CD8-positive, alpha-beta memory T cell (primary cell): ENCODE results near the gene MGAT3. TPM values are rescaled to one million over a fixed set of nuclear protein-coding genes. Genes with fewer than 3 reads are reported as not detected.

Experiments used
- CTCF ChIA-PET: fragments of 350-600 bp; sonication (Branson Sonifier 250); formaldehyde crosslinking; loops from one replicate; lab custom pipeline; 2021; ENCODE audit warnings: antibody characterized with exemption; lab: Charles Lee
- POLR2A ChIA-PET: fragments of 350-600 bp; sonication (Branson Sonifier 250); formaldehyde crosslinking; loops from one replicate; lab custom pipeline; 2021; ENCODE audit warnings: antibody characterized with exemption; lab: Charles Lee
- DNase-seq, 5 donors: peaks; one replicate each; pipeline versions ENCODE4 v3.0.0 to v3.0.0-alpha.2; 2020 to 2022; ENCODE audit warnings: mixed read lengths in 1 of 5
- H3K27ac ChIP-seq: one replicate; pipeline ENCODE4 v1.7.0; 2013; ENCODE audit warnings: low read depth, mild to moderate bottlenecking, low read length, moderate library complexity
- H3K27me3 ChIP-seq: 2 replicates; pipeline ENCODE4 v1.7.0; 2013; ENCODE audit warnings: low read length, mild to moderate bottlenecking; ENCODE audit not compliant: insufficient read depth, poor library complexity, severe bottlenecking
- H3K36me3 ChIP-seq: 2 replicates; pipeline ENCODE4 v1.7.0; 2013; ENCODE audit warnings: mild to moderate bottlenecking, low read length, moderate library complexity; ENCODE audit not compliant: insufficient read depth
- H3K4me1 ChIP-seq: 2 replicates; pipeline ENCODE4 v1.7.0; 2013; ENCODE audit warnings: mild to moderate bottlenecking, low read length, moderate library complexity; ENCODE audit not compliant: insufficient read depth
- H3K4me3 ChIP-seq: 2 replicates; pipeline ENCODE4 v1.7.0; 2013; ENCODE audit warnings: mild to moderate bottlenecking, low read length
- H3K9me3 ChIP-seq: 2 replicates; pipeline ENCODE4 v1.7.0; 2013; ENCODE audit warnings: mild to moderate bottlenecking, low read length
- H3K27ac Mint-ChIP-seq, 8 donors: one replicate each; pipeline ENCODE4 v1.8.0; 2020 to 2021; ENCODE audit warnings: mixed read lengths in 8 of 8, mild to moderate bottlenecking in 6 of 8, inconsistent platforms in 3 of 8, moderate library complexity in 3 of 8
- H3K27me3 Mint-ChIP-seq, 2 donors: one replicate each; pipeline ENCODE4 v1.8.0; 2020 to 2021; ENCODE audit warnings: mixed read lengths in 2 of 2, mild to moderate bottlenecking in 1 of 2, moderate library complexity in 1 of 2
- H3K36me3 Mint-ChIP-seq, 3 donors: one replicate each; pipeline ENCODE4 v1.8.0; 2020 to 2021; ENCODE audit warnings: mixed read lengths in 3 of 3, inconsistent platforms in 1 of 3, mild to moderate bottlenecking in 1 of 3
- H3K4me1 Mint-ChIP-seq, 3 donors: one replicate each; pipeline ENCODE4 v1.8.0; 2020 to 2021; ENCODE audit warnings: mixed read lengths in 3 of 3, inconsistent platforms in 1 of 3, mild to moderate bottlenecking in 1 of 3
- H3K4me3 Mint-ChIP-seq, 7 donors: one replicate each; pipeline ENCODE4 v1.8.0; 2020 to 2021; ENCODE audit warnings: mixed read lengths in 7 of 7, mild to moderate bottlenecking in 6 of 7, moderate library complexity in 4 of 7, inconsistent platforms in 2 of 7
- H3K9me3 Mint-ChIP-seq, 5 donors: one replicate each; pipeline ENCODE4 v1.8.0; 2020 to 2022; ENCODE audit warnings: mixed read lengths in 5 of 5, mild to moderate bottlenecking in 3 of 5, moderate library complexity in 2 of 5, inconsistent platforms in 1 of 5
- polyA plus RNA-seq: library from polyadenylated mRNA; unstranded; fragments of 300-500 nt; fragmentation: Illumina TruSeq; gene quantifications from one replicate; pipeline ENCODE4 v1.2.3, GENCODE V29; 2021
- total RNA-seq, 2 experiments: library from RNA; stranded (reverse); gene quantifications; one replicate each; pipeline ENCODE4 v1.2.3, GENCODE V29; 2021

The MGAT3 gene
- total and polyA plus RNA-seq, 3 experiments from 2014 or later = 0.03 to 0.37 (median 0.27) TPM

DNA sequence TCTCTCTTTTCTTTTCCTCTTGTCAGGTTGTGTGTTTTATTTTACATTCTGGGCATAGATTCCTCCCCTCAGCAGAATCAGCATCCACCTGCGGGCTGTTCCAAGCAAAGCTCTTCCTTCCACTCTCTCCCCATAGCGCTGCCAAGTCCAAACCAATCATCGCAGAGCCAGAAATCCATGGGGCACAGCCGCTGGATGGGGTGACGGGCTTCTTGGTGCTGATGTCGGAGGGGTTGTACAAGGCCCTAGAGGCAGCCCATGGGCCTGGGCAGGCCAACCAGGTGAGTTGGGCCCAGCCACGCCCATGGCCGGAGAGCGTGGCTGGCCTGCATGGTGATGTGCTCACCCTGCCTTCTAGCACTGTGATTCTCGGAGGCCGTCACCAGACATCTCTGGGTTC is 35.1 kb upstream of the MGAT3 start:
- no peaks in the 10 kb centered on the region for H3K4me1 Mint-ChIP-seq
- Histone ChIP-seq H3K27me3 (no peaks in the 10 kb centered on the region), H3K27ac (no peak overlapping the region), H3K36me3 (peaks cover 53% of the 10 kb centered on the region), H3K9me3 (no peaks in the 10 kb centered on the region), H3K4me1 (peaks cover 5% of the 10 kb centered on the region), H3K4me3 (no peak overlapping the region)
- peaks cover 3 to 79% (median 15%) of the 10 kb centered on the region in 3 donors for H3K36me3 Mint-ChIP-seq
- H3K27me3 Mint-ChIP-seq = no peaks in the 10 kb centered on the region
- peak in 1 of 5 donors; percentile 9 for DNase-seq
- H3K27ac Mint-ChIP-seq = peak overlapping the region in 2 of 8 donors; percentile 5 to 79
- H3K9me3 Mint-ChIP-seq = no peaks in the 10 kb centered on the region
- POLR2A ChIA-PET = no interaction called here
- CTCF ChIA-PET = no interaction called here
- H3K4me3 Mint-ChIP-seq = no peak overlapping the region

- H3K27ac Mint-ChIP-seq = peak overlapping the region in 1 of 8 donors; percentile 54
- no peak overlapping the region for H3K27ac ChIP-seq
- peaks cover 55% of the 10 kb centered on the region for H3K36me3 ChIP-seq
- peaks cover 3 to 79% (median 15%) of the 10 kb centered on the region in 3 donors for H3K36me3 Mint-ChIP-seq
- ChIA-PET POLR2A (no interaction called here), CTCF (no interaction called here)
- H3K27me3 ChIP-seq = no peaks in the 10 kb centered on the region
- H3K27me3 Mint-ChIP-seq = no peaks in the 10 kb centered on the region
- no peak overlapping the region for H3K4me3 Mint-ChIP-seq
- no peak overlapping the region for H3K4me3 ChIP-seq
- no peaks in the 10 kb centered on the region for H3K4me1 Mint-ChIP-seq
- DNase-seq = peak in 1 of 5 donors; percentile 17
- H3K9me3 Mint-ChIP-seq = no peaks in the 10 kb centered on the region
- H3K9me3 ChIP-seq = no peaks in the 10 kb centered on the region
- peaks cover under 1% of the 10 kb centered on the region for H3K4me1 ChIP-seq
Observed at GRCh38 chr22:39422101-39422500, 34.7 kb upstream of the MGAT3 start.

DNA sequence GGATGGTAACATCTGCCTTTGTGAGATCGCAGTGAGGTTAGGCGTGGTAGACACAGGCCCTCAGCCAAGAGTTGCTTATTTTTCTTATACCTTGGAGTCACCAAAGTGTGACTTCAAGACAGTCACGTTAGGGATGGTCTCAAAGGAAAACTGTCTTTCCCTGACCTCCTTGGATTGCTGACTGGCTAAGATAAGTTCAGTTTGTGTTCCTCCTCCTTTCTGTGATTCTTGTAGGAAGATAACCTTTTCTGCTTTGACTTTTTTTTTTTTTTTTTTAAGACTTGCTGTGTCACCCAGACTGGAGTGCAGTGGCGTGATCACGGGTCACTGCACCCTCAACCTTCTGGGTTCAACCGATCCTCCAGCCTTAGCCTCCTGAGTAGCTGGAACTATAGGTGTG is 34.1 kb upstream of the MGAT3 start:
- peaks cover 59% of the 10 kb centered on the region for H3K36me3 ChIP-seq
- CTCF ChIA-PET = no interaction called here

DNA sequence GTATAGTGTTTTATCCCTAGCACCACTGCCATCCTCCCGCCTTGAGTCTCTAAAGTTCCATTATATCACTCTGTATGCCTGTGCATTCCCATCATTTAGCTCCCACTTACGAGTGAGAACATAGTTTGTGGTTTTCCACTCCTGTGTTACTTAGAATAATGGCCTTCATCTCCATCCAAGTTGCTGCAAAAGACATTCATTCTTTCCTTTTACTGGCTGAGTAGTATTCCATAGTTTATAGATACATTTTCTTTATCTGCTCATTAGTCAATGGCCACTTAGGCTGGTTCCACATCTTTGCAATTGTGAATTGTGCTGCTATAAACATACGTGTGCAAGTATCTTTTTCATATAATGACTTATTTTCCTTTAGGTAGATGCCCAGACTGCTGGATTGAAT is 32.8 kb upstream of the MGAT3 start:
- Histone ChIP-seq H3K27ac (no peak overlapping the region), H3K36me3 (peaks cover 56% of the 10 kb centered on the region), H3K4me3 (no peak overlapping the region), H3K9me3 (no peaks in the 10 kb centered on the region), H3K4me1 (no peaks in the 10 kb centered on the region), H3K27me3 (no peaks in the 10 kb centered on the region)
- Mint-ChIP-seq H3K4me3 (no peak overlapping the region), H3K36me3 (peaks cover 3 to 78% (median 9%) of the 10 kb centered on the region in 3 donors), H3K27ac (no peak overlapping the region), H3K27me3 (no peaks in the 10 kb centered on the region), H3K4me1 (no peaks in the 10 kb centered on the region), H3K9me3 (no peaks in the 10 kb centered on the region)
- ChIA-PET POLR2A (no interaction called here), CTCF (interaction anchor here (0.6 kb wide), 1 partner anchor 375 kb away, joined by 3 read pairs; no protein-coding TSS in a partner anchor)
- DNase-seq = no peak

More for the DNA sequence above, 34.1 kb upstream of the MGAT3 start:
- no peaks in the 10 kb centered on the region for H3K9me3 Mint-ChIP-seq
- H3K27me3 Mint-ChIP-seq = no peaks in the 10 kb centered on the region
- POLR2A ChIA-PET = no interaction called here
- H3K4me3 Mint-ChIP-seq = no peak overlapping the region
- Histone ChIP-seq H3K9me3 (no peaks in the 10 kb centered on the region), H3K27me3 (no peaks in the 10 kb centered on the region), H3K27ac (no peak overlapping the region), H3K4me1 (no peaks in the 10 kb centered on the region), H3K4me3 (no peak overlapping the region)
- no peak for DNase-seq
- no peaks in the 10 kb centered on the region for H3K4me1 Mint-ChIP-seq
- no peak overlapping the region for H3K27ac Mint-ChIP-seq
- H3K36me3 Mint-ChIP-seq = peaks cover 3 to 80% (median 15%) of the 10 kb centered on the region in 3 donors

DNA sequence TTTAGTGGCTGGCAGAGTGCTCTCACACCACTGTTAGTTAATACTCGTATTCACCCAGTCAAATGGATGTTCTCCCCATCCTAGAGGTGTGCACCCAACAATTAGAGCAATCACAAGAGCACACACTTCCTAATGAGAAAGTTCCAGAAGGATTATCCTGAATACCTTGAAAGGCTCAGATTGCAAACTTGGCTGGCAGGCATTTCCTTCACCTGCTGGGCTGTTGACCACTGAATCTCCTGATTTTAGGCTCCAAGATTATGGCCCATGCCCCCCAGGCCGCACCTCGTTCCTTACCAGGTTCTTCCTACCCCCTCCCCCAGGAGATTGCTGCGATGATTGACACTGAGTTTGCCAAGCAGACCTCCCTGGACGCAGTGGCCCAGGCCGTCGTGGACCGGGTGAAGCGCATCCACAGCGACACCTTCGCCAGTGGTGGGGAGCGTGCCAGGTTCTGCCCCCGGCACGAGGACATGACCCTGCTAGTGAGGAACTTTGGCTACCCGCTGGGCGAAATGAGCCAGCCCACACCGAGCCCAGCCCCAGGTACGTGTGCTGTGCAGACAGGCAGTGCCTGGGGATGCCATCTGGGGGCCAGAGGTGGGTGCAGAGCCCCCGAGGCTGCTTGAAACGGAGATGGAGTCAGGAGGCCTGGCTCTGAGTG is 30.3 kb upstream of the MGAT3 start:
- H3K27me3 ChIP-seq = no peaks in the 10 kb centered on the region
- H3K27ac ChIP-seq = no peak overlapping the region
- H3K4me3 Mint-ChIP-seq = no peak overlapping the region
- no peaks in the 10 kb centered on the region for H3K27me3 Mint-ChIP-seq
- no peaks in the 10 kb centered on the region for H3K9me3 ChIP-seq
- peaks cover 36% of the 10 kb centered on the region for H3K36me3 ChIP-seq
- peak in 1 of 5 donors; percentile 46 for DNase-seq
- H3K27ac Mint-ChIP-seq = peak overlapping the region in 1 of 8 donors; percentile 47
- H3K9me3 Mint-ChIP-seq = no peaks in the 10 kb centered on the region
- H3K4me1 Mint-ChIP-seq = no peaks in the 10 kb centered on the region
- no peak overlapping the region for H3K4me3 ChIP-seq
- ChIA-PET POLR2A (no interaction called here), CTCF (no interaction called here)
- peaks cover 3 to 77% (median 5%) of the 10 kb centered on the region in 3 donors for H3K36me3 Mint-ChIP-seq
- H3K4me1 ChIP-seq = no peaks in the 10 kb centered on the region

DNA sequence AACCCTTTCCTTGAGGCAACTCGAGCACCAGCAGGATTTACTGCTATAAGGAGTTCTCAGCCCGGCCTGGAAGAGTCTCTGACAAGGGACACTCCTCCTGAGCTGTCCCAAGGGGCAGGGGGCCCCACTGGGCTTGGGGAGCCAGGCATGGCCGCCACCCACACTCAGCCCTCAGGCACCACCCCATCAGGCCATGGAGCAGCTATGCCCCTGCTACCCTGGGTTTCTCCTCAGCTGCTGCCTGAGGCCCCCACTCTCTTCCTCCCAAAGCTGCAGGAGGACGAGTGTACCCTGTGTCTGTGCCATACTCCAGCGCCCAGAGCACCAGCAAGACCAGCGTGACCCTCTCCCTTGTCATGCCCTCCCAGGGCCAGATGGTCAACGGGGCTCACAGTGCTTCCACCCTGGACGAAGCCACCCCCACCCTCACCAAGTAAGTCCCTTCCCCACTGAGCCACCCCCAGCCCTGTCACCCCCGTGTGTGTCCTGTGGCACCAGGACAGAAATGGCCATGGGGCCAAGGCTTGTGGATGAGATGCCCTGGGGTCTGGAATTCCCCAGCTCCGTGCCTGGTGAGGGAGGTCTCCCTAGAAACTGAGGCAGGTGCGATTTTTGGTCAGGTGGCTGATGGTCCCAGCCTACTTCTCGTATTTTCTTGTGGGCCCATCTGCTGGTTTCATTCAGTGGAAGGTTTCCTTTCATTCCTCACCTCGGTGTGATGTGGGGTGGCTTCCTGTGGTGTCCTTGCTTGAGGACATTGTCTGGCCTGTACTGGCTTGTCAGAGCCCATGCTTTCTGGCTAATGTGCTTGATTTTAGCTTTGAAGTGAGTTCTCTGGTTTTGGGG is 28.8 kb upstream of the MGAT3 start:
- ChIA-PET CTCF (no interaction called here), POLR2A (no interaction called here)
- no peaks in the 10 kb centered on the region for H3K4me1 Mint-ChIP-seq
- no peak overlapping the region for H3K27ac ChIP-seq
- DNase-seq = peak in 1 of 5 donors; percentile 39
- H3K36me3 ChIP-seq = peaks cover 30% of the 10 kb centered on the region
- H3K27me3 Mint-ChIP-seq = no peaks in the 10 kb centered on the region
- no peaks in the 10 kb centered on the region for H3K9me3 Mint-ChIP-seq
- peak overlapping the region in 1 of 8 donors; percentile 14 for H3K27ac Mint-ChIP-seq
- H3K4me3 Mint-ChIP-seq = no peak overlapping the region
- no peaks in the 10 kb centered on the region for H3K4me1 ChIP-seq
- H3K4me3 ChIP-seq = no peak overlapping the region
- H3K27me3 ChIP-seq = no peaks in the 10 kb centered on the region
- peaks cover 3 to 79% (median 3%) of the 10 kb centered on the region in 3 donors for H3K36me3 Mint-ChIP-seq
- H3K9me3 ChIP-seq = no peaks in the 10 kb centered on the region

- Histone ChIP-seq H3K36me3 (peaks cover 30% of the 10 kb centered on the region), H3K4me1 (no peaks in the 10 kb centered on the region), H3K27ac (no peak overlapping the region), H3K27me3 (no peaks in the 10 kb centered on the region), H3K4me3 (no peak overlapping the region), H3K9me3 (no peaks in the 10 kb centered on the region)
- POLR2A ChIA-PET = interaction anchor here (0.5 kb wide), 1 partner anchor 641 kb away, joined by 3 read pairs; no protein-coding TSS in a partner anchor
- CTCF ChIA-PET = no interaction called here
- no peak overlapping the region for H3K27ac Mint-ChIP-seq
- H3K36me3 Mint-ChIP-seq = peaks cover 3 to 79% (median 3%) of the 10 kb centered on the region in 3 donors
- peak in 1 of 5 donors; percentile 25 for DNase-seq
- H3K4me1 Mint-ChIP-seq = no peaks in the 10 kb centered on the region
- H3K9me3 Mint-ChIP-seq = no peaks in the 10 kb centered on the region
- H3K27me3 Mint-ChIP-seq = no peaks in the 10 kb centered on the region
- no peak overlapping the region for H3K4me3 Mint-ChIP-seq
Observed at GRCh38 chr22:39428597-39429071, 28.2 kb upstream of the MGAT3 start.

GRCh38 chr22:39429186-39429585 is 27.6 kb upstream of the MGAT3 start:
- H3K4me1 Mint-ChIP-seq = no peaks in the 10 kb centered on the region
- Histone ChIP-seq H3K4me1 (no peaks in the 10 kb centered on the region), H3K27ac (no peak overlapping the region), H3K4me3 (no peak overlapping the region), H3K36me3 (peaks cover 26% of the 10 kb centered on the region), H3K9me3 (no peaks in the 10 kb centered on the region), H3K27me3 (no peaks in the 10 kb centered on the region)
- H3K36me3 Mint-ChIP-seq = peaks cover 0 to 79% (median 0%) of the 10 kb centered on the region in 3 donors
- H3K4me3 Mint-ChIP-seq = no peak overlapping the region
- CTCF ChIA-PET = no interaction called here
- POLR2A ChIA-PET = interaction anchor here (0.5 kb wide), 1 partner anchor 642 kb away, joined by 3 read pairs; no protein-coding TSS in a partner anchor
- H3K27me3 Mint-ChIP-seq = no peaks in the 10 kb centered on the region
- H3K27ac Mint-ChIP-seq = no peak overlapping the region
- peak in 1 of 5 donors; percentile 28 for DNase-seq
- no peaks in the 10 kb centered on the region for H3K9me3 Mint-ChIP-seq
